Measurements from ENCODE around the gene DUSP7. TPM values are rescaled to one million over a fixed set of nuclear protein-coding genes. Genes with fewer than 3 reads are reported as not detected.

Gene DUSP7
- total RNA-seq, 2 donors from 2014 or later, result 19.3 to 25.1 TPM

GRCh38 chr3:52065264-52065756 lies 8.9 kb upstream of the DUSP7 start:
- H3K27me3 Mint-ChIP-seq, result no peaks in the 10 kb centered on the region
- H3K4me3 Mint-ChIP-seq, result no peak overlapping the region
- no peak overlapping the region for H3K27ac Mint-ChIP-seq
- ATAC-seq (replicated peaks), result no peak
- no peaks in the 10 kb centered on the region for H3K36me3 Mint-ChIP-seq (ENCODE audit: low read depth)
- H3K4me1 Mint-ChIP-seq, result no peaks in the 10 kb centered on the region
- H3K9me3 Mint-ChIP-seq, result no peaks in the 10 kb centered on the region

DNA sequence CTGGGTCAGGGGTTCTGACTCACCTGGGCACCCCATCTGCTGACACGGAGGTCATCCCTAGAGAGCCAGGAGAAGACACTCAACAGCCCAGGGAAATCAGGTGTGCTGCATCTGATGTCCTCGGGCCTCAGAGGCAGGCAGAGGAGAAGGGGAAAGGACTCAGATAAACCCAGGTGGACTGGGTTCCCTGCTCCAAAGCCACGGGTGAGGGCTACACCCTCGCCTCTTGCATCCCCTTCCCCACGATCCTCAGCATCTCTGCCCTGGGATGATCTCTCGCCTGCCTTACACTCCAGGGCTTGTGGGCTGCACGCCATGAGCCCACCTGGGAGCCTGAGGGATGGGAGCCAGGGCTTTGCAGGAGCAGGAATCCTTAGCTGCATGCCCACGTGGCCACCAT lies 8.2 kb upstream of the DUSP7 start:
- no peak overlapping the region for H3K4me3 Mint-ChIP-seq
- no peak overlapping the region for H3K27ac Mint-ChIP-seq

DNA sequence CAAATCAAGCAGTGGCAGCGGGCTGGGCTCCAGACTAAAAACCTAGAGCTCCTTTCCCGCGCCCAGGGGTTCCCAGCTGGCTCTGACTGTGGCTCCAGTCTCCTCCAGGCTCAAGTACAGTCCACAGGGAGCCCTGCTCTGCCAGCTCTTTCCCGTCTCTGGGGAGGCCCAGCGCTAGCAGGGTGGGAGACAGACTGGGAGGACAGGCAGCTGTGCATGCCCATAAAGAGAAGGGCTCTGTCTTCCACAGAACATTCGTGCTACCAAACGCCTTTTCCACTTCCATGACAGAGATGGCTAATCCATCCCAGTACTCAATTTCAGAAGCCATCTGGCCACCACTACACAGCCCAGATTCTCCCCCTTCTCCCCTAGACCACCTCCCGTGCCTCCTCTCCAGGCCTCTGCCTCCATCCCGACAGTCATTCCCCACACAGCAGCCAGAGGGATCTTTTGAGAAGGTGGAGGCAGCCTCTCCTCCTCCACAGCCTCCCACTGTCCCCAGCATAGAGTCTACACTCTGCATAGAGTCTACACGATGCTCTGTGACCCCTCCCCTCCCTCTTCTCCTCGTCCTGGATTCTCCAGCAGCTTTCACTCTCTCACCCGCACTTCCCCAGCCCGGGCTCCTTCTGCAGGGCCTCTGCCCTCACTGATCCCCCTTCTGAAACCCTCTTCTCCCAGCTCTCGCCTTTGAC lies 6.8 kb upstream of the DUSP7 start:
- no peaks in the 10 kb centered on the region for H3K9me3 Mint-ChIP-seq
- no peaks in the 10 kb centered on the region for H3K36me3 Mint-ChIP-seq (ENCODE audit: low read depth)
- H3K27ac Mint-ChIP-seq, result peak overlapping the region; percentile 80
- no peak for ATAC-seq (replicated peaks)
- no peak overlapping the region for H3K4me3 Mint-ChIP-seq
- no peaks in the 10 kb centered on the region for H3K4me1 Mint-ChIP-seq
- H3K27me3 Mint-ChIP-seq, result no peaks in the 10 kb centered on the region

More for the DNA sequence above, 8.2 kb upstream of the DUSP7 start:
- H3K36me3 Mint-ChIP-seq (ENCODE audit: low read depth), result no peaks in the 10 kb centered on the region
- ATAC-seq (replicated peaks), result no peak
- no peaks in the 10 kb centered on the region for H3K27me3 Mint-ChIP-seq
- no peaks in the 10 kb centered on the region for H3K9me3 Mint-ChIP-seq
- no peaks in the 10 kb centered on the region for H3K4me1 Mint-ChIP-seq

DNA sequence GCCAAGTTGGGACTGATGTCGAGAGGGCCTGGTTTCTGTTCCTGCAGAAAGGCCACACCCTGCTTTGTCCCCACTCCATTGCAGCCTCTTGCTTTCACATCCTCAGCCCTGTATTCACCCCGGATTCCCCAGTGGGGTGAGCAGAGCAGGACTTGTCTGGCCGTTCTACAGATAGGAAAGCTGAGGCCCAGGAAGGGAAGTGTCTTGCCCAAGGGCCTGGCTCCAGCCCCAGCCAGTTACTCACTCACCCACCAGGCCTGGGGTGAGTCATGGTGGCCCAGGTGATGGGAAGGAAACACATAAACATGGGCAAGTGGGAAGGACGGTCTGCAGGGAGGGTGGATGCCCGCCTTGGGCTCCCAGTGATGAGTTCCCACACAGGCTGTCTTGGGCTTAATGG lies 6.1 kb upstream of the DUSP7 start:
- peak; percentile 84 for ATAC-seq (replicated peaks)

GRCh38 chr3:52061121-52061910 lies 4.9 kb upstream of the DUSP7 start:
- H3K4me3 Mint-ChIP-seq, result no peak overlapping the region
- H3K4me1 Mint-ChIP-seq, result no peaks in the 10 kb centered on the region
- H3K27me3 Mint-ChIP-seq, result no peaks in the 10 kb centered on the region
- no peaks in the 10 kb centered on the region for H3K9me3 Mint-ChIP-seq
- no peak for ATAC-seq (replicated peaks)
- H3K36me3 Mint-ChIP-seq (ENCODE audit: low read depth), result no peaks in the 10 kb centered on the region
- no peak overlapping the region for H3K27ac Mint-ChIP-seq

More for the DNA sequence above, 6.1 kb upstream of the DUSP7 start:
- Mint-ChIP-seq H3K27ac (peak overlapping the region; percentile 59), H3K9me3 (no peaks in the 10 kb centered on the region), H3K4me3 (no peak overlapping the region), H3K27me3 (no peaks in the 10 kb centered on the region), H3K36me3 (ENCODE audit: low read depth) (no peaks in the 10 kb centered on the region), H3K4me1 (no peaks in the 10 kb centered on the region)

GRCh38 chr3:52059781-52060180 lies 3.4 kb upstream of the DUSP7 start:
- Mint-ChIP-seq H3K27ac (no peak overlapping the region), H3K4me1 (no peaks in the 10 kb centered on the region), H3K9me3 (no peaks in the 10 kb centered on the region), H3K36me3 (ENCODE audit: low read depth) (peaks cover 6% of the 10 kb centered on the region), H3K4me3 (no peak overlapping the region), H3K27me3 (no peaks in the 10 kb centered on the region)
- ATAC-seq (replicated peaks), result no peak

DNA sequence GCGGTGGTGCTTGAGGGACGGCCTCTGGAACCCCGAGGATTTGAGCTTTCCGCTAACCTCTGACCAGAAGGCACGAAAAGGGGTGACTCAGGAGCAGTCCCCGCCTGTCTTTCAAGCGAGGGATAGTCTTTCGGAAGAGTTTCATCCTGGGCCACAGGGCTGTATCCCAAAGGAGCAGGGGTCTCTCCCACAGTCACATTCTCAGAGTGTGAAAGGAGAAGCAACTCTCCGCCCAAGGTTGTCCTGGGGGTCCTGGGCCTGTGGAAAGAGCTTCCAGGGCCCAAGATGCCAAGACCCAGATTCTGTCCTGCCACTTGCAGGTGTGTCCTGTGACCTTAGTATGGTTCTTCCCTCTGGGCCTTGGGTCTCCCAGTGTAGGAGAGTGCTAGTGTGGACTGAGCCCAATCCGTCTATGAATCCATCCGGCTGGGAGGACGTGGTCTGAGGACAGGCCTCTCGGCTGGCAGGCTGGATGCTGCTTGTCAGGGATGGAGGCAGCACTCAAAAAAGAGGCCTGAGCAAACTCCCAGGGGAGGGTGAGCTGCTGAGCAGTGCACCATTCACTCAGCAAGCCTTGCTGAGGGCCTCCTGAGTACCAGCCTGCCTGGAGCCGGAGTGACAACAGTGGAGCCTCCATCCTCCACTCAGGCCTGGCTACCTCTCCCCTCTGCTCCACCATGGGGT lies 1.6 kb upstream of the DUSP7 start:
- peak overlapping the region; percentile 86 for H3K27ac Mint-ChIP-seq

GRCh38 chr3:52056968-52057811 lies 819 bp upstream of the DUSP7 start:
- Mint-ChIP-seq H3K4me1 (peaks cover 18% of the 10 kb centered on the region), H3K27ac (peak overlapping the region; percentile 86), H3K27me3 (no peaks in the 10 kb centered on the region), H3K9me3 (no peaks in the 10 kb centered on the region), H3K36me3 (ENCODE audit: low read depth) (peaks cover 32% of the 10 kb centered on the region), H3K4me3 (peak overlapping the region; percentile 89)
- ATAC-seq (replicated peaks), result peak; percentile 84

More for the DNA sequence above, 1.6 kb upstream of the DUSP7 start:
- Mint-ChIP-seq H3K9me3 (no peaks in the 10 kb centered on the region), H3K36me3 (ENCODE audit: low read depth) (peaks cover 24% of the 10 kb centered on the region), H3K27me3 (no peaks in the 10 kb centered on the region), H3K4me1 (peaks cover 11% of the 10 kb centered on the region), H3K4me3 (peak overlapping the region; percentile 89)
- no peak for ATAC-seq (replicated peaks)

DNA sequence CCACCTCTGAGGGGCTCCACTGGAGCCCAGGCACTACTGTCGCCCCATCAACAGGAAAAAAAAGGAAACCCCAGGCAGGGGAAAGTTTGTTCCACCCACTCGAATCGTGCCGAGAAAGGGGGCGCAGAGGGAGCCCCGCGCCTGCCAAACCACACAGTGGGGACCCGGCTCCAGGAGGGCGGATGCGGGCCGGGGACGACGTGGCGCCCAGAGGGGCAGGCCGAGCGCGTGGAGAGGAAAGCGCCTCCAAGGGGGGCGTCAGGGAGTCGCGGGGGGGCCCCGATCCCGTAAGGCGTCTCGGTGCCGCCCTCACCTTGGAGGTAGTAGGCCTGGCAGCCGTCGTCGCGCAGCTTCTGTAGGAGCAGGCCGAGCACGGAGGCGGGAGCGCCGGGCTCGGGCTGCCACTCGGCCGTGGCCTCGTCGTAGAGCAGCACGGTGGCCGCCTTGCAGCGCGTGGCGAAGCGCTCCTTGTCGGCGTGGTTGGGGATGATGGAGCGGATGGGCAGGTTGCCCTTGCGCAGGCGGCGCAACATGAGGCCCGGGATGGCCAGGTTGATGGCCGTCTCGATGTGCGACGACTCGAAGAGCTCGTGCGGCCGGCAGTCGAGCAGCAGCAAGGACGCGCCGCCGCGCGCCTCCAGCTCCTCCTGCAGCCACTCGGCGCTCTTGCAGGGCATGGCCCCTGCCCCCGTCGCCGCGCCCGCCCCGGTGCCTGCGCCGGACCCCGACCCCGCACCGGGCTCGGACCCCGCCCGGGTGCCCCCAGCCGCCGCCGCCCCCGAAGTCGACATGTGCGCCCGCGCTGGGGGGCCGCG lies 627 bp downstream of the DUSP7 start:
- no peaks in the 10 kb centered on the region for H3K9me3 Mint-ChIP-seq
- H3K4me3 Mint-ChIP-seq, result peak overlapping the region; percentile 93
- peaks cover 46% of the 10 kb centered on the region for H3K36me3 Mint-ChIP-seq (ENCODE audit: low read depth)
- peak overlapping the region; percentile 83 for H3K27ac Mint-ChIP-seq
- H3K27me3 Mint-ChIP-seq, result no peaks in the 10 kb centered on the region
- peaks cover 23% of the 10 kb centered on the region for H3K4me1 Mint-ChIP-seq
- no peak for ATAC-seq (replicated peaks)

DNA sequence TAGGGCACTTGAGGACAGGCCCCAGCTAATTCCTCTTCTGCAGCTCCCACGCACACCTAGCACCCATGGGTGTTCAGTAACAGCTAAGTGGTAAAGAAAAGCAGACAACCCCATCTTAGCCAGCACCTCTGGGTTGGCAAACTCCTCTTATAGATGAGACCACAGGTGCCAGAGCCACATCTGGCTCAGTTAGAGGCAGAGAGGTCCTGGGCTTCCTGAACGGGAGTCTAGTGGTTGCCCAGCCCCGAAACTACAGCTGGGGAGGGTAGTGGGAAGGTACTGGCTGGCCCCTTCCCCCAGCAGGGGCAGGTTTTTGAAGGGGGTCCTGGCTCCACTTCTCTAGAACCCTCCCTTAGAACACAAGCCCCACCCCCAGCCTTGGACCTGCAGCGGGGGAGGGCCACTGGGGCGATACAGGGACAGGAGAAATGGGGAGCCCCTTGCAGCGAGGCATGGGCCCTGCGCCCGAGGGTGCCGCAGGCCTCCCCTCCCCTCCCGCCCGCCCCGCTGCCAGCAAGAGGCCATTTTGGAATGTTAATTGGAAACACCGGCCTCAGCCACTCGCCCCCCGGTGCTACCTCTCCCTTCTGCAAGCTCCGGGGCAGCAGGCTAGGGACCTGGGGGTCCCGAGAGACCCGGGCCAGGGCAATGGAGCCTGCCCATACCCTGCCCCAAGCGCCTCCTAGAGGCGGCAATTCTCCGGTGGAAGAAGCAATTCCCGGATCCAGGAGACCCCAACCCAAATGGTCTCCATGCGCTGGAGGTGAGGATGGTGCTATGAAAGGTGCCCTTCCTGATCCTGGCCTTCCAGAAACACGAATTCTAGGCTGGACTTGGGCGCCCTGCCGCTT lies 1.5 kb downstream of the DUSP7 start:
- ATAC-seq (replicated peaks), result no peak
- H3K27ac Mint-ChIP-seq, result peak overlapping the region; percentile 92
- peaks cover 23% of the 10 kb centered on the region for H3K4me1 Mint-ChIP-seq
- H3K4me3 Mint-ChIP-seq, result peak overlapping the region; percentile 93
- peaks cover 55% of the 10 kb centered on the region for H3K36me3 Mint-ChIP-seq (ENCODE audit: low read depth)
- no peaks in the 10 kb centered on the region for H3K9me3 Mint-ChIP-seq
- H3K27me3 Mint-ChIP-seq, result no peaks in the 10 kb centered on the region

GRCh38 chr3:52053307-52054304 lies 2.8 kb downstream of the DUSP7 start:
- no peaks in the 10 kb centered on the region for H3K27me3 Mint-ChIP-seq
- peaks cover 29% of the 10 kb centered on the region for H3K4me1 Mint-ChIP-seq
- ATAC-seq (replicated peaks), result peak; percentile 30
- peak overlapping the region; percentile 92 for H3K27ac Mint-ChIP-seq
- no peaks in the 10 kb centered on the region for H3K9me3 Mint-ChIP-seq
- peaks cover 65% of the 10 kb centered on the region for H3K36me3 Mint-ChIP-seq (ENCODE audit: low read depth)
- peak overlapping the region; percentile 93 for H3K4me3 Mint-ChIP-seq
